Eye (tissue), 1 donor: ENCODE measurements around the gene TCTN3.
A peak's percentile ranks its signal among the peaks of the same experiment; 100 is the strongest.
"Not testable (repeated sequence)": the region's sequence is repeated elsewhere in the genome, so short reads cannot be mapped to it uniquely, and the experiment has no call there.

ENCODE experiments used
- DNase-seq: peaks from one replicate; pipeline ENCODE4 v3.0.0-alpha.2; 2015

Gene TCTN3

DNA sequence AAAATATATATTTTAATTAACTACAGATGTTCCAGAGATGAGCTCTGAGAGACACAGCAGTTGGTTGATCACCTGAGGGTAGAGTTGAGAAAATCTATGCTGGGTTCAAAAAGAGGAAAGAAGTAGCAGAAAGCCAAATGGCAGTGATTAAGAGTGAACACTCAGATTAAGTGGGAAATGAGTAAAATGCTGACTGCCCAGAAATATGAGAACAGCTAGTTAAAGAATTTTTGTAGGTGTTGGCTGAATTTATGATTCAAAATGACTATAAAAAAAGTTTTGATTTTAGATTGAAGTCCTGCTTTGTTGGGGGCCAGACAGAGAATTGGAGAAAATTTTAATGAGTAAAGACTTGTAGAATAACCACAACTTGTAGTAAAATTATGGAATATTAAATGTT is 9.8 kb downstream of the TCTN3 start:
- DNase-seq: no peak

DNA sequence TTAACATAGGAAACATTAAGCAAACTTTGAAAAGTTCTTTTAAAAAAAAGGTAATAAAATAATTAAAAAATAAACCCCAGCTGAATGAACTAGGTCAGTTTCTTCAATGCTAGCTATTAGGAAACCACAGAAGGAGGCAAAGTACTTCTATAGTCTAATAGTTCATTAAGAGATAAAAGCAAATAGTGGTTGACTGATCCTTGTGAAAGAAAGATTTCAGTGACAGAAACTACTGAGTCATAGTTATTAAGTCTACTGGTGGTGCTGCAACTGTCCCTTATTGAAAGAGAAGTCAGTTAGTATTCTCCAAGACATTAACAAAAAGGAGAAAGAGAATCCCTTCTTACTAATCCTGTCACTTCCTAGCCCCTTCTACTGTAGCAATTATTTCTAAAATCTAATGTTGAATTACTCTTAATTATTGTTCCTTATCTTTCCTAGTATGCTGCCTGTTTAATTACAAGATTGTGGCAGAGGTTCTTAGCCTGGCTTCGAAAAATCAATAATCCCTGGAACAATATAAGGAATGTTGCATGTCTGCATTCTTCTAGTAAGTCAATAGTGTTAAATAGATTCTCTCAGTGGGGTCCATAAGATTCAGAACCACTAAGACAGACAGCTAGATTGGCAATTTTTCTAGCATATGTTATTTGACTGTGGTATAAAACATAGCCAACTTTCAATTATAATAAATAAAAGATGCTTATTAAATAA is 18.2 kb downstream of the TCTN3 start:
- no peak for DNase-seq

- DNase-seq: no peak
Measured at GRCh38 chr10:95674643-95675042, 19.1 kb downstream of the TCTN3 start.

- DNase-seq: not testable (repeated sequence)
Measured at GRCh38 chr10:95672641-95673040, 21.1 kb downstream of the TCTN3 start.

DNA sequence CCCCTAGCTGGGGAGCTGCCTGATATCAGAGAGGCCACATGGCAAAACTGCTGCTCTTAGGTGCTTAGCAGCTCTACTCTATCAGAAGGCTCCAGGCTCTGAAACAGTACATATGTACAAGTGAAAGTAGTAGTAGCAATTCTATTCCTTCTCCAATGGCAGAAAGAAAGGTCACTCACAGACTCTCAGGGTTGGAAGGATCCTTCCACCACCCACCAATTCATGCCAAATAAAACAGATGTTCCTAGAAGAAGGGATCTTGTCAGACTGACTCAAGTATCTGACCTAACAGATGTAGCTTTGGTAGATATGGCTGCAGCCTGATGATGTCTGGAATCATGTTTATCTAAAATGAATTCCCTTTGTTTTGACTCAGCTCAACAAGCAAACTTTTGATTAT is 29.2 kb downstream of the TCTN3 start:
- DNase-seq: no peak

- no peak for DNase-seq
Measured at GRCh38 chr10:95663496-95663895, 30.2 kb downstream of the TCTN3 start.

- DNase-seq: no peak
Measured at GRCh38 chr10:95661818-95662217, 31.9 kb downstream of the TCTN3 start.

- DNase-seq: no peak
Measured at GRCh38 chr10:95660283-95660682, 33.4 kb downstream of the TCTN3 start.

- no peak for DNase-seq
Measured at GRCh38 chr10:95657250-95657649, 36.5 kb downstream of the TCTN3 start.

DNA sequence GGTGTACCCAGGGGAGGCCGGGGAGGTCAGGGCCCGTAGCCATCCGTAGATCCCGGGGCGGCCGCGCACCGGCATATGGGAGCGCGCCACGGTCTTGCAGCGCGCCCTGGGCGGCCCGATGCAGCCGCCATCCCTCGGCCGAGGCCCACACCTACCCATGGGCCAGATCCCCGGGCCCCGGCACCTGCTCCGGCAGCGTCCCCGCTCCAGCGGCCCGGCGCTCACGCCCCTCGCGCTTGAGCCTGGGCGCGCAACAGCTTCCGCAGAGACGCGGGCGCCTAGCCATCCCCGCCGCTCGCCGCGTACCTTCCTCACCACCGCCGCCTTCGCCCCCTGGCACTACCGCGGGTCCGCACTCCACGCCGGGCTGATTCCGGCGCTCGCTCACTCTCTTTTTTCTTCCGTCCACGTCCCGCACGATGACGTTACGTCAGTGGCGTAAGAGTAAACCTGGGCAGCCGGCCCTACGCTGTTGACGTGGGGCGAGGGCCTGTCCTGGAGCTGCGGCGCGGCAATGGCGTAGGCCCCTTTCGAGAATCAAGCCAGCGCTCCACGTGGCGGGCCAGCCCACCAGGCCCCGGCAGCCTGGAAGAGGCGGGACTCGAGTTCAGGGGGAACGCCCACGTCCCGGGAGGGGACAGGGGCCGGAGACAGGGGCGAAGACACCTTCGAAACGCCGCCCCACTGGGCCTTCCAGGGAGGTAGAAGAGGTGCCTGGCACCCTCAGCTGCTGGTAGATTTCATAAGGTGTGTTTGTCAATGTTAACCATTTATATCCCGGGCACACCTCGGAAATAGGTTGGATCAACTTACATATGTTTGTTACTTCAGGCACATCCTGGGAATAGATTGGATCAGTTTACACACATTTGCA is 37.2 kb downstream of the TCTN3 start, which contains the start of gene ALDH18A1:
Gene ALDH18A1 (minus strand): TSS at position 421 of the 874 bp plus-strand sequence. CDS start 3,334 bp downstream, outside the sequence.
- peak; percentile 98 for DNase-seq

DNA sequence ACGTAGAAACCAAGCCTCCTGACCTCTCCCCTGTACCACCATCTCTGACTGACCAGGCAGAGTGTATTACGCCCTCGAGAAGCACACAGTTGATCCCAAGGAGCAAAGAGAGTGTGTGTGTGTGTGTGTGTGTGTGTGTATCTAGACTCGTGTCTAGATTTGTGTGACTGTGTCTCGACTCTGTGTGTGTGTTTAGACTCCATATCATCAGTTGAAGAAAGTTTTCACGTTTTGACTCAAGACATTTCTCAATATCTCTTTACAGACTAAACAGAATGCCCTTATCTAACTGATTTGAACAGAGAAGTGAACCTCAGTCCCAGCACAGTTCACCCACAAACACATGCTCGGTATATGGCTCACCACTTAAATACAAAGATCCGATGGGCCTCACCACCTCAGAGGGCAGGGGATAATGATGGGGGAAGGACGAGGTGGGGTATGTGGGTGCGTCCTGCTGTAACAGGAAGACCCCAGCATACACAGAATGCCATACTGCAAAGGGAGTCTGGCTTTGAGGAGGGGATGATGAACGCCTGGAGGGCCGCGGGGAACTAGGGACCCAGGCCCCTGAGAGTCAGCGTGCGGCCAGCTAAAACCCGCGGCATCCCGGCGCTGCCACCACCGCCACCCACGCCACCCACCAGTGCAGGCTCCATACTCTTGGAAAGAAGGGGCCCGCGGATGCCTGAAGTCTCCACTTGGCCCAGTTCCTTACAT is 38.0 kb downstream of the TCTN3 start:
- DNase-seq: peak; percentile 62

DNA sequence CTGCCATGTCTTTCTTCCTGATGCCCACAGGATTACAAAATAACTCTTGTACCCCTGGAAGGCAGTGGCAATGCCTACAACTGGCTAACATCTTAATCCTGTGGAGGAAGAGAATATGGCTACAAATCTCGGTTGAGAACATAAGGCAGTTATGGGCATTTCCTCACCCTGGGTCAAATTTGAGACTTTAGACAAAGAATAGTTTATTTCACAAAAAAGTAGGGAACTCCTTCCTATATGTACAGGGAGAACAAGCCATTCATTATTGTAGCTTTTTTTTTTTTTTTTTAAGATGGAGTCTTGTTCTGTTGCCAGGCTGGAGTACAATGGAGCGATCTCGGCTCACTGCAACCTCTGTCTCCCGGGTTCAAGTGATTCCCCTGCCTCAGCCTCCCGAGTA is 39.8 kb downstream of the TCTN3 start:
- DNase-seq: no peak

GRCh38 chr10:95651346-95652060 is 42.2 kb downstream of the TCTN3 start:
- no peak for DNase-seq

- no peak for DNase-seq
Measured at GRCh38 chr10:95650232-95650631, 43.5 kb downstream of the TCTN3 start.

DNA sequence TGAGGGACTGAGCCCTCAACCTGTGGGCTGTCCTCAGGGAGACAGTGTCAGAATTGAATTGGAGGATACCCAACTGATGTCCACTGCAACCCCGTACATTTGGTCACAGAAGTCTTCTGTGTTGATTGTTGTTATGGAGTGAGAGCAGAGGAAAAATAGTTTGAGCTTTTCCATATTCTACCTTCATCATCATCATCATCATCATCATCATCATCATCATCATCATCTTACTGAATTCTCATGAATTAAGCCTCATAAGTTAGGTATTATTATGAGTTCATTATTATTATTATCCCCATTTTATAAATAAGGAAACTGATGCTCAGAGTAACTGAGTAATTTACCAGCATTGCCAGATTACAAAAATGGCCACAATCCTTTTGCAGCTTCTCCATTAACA is 45.6 kb downstream of the TCTN3 start:
- no peak for DNase-seq

DNA sequence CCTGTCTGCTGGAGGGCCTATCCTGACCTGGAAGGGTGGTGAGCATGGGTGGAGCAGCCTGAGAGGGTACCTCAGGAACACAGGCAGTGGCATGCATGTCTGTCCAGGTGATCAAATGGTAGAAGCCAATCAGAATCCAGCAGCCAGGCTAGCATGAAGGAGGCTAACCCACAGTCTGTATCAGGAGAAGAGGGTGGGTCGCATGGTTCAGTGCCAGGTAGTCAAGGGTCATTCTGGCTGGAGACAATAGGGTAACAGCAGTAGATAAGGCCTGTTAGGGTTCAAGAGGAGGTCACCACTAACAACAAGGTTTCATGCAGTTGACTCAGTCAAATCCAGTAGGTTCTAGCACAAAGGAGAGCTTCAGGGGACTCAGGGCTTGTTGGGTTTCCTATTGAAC is 47.6 kb downstream of the TCTN3 start:
- no peak for DNase-seq

- DNase-seq: peak; percentile 8
Measured at GRCh38 chr10:95644901-95645300, 48.8 kb downstream of the TCTN3 start.

DNA sequence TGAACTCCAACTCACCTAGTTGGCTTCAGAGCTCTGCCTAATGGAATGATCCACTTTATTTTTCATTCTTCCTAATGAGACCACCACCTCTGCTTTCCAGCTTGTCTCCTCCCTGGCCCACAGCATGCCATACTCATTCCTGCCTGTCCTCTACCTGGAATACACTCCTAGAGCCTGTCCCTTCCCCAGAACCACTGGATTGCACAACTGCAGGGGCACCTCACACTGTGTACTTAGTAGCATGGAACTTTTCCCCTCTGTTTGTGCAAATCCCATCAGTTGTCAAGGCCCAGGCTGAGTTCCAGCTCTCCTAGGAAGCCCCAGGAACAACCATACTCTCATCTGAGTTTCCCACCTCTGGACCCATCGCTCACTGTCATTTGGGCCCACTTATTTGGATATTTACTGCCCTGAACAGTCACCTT is 52.8 kb downstream of the TCTN3 start:
- DNase-seq: no peak

- DNase-seq: no peak
Measured at GRCh38 chr10:95637911-95638310, 55.8 kb downstream of the TCTN3 start.

DNA sequence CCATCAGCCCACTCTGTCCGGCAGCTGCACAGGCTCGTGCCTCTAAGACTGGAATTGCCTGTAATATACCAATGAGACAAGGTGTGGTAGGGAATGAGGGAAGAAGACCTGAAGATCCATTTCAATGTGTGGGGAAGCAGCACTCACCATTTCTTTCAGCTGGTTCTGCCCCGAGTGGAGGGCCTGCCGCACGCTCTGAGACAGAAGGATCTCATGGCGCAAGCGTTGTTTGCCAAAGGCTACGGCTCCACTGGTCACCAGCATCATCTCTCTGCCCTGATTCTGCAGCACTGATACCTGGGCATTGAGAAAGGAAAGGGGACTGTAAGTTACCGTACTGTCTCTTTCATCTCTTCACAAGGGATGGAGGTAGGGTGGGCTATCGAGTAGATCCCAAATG is 56.6 kb downstream of the TCTN3 start:
- no peak for DNase-seq

GRCh38 chr10:95635319-95635733 is 58.4 kb downstream of the TCTN3 start:
- DNase-seq: no peak

GRCh38 chr10:95628786-95629185 is 64.9 kb downstream of the TCTN3 start:
- no peak for DNase-seq

DNA sequence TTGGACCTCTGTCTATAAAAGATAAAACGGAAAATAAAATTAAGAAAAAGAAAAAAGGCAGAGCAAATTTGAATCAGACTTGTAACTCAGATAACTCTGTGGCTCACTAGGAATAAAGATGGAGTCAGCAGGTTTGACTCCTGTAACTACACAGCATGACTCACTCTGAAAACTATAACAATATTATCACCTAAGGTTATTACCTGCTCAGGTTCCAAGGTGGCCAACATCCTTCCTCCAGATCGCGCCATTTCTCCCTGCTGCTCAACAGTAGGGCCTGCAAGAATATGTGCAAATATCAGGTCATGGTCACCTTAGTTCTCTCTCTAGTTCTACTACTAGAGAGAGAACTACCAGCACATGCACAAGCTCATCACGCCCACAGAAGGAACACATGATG is 67.2 kb downstream of the TCTN3 start:
- no peak for DNase-seq
